ENCODE results near the gene ABCC5. TPM values are rescaled to one million over a fixed set of nuclear protein-coding genes. Genes with fewer than 3 reads are reported as not detected.

ABCC5 gene
- total RNA-seq, 1 donor from 2014 or later = 18.0 TPM

DNA sequence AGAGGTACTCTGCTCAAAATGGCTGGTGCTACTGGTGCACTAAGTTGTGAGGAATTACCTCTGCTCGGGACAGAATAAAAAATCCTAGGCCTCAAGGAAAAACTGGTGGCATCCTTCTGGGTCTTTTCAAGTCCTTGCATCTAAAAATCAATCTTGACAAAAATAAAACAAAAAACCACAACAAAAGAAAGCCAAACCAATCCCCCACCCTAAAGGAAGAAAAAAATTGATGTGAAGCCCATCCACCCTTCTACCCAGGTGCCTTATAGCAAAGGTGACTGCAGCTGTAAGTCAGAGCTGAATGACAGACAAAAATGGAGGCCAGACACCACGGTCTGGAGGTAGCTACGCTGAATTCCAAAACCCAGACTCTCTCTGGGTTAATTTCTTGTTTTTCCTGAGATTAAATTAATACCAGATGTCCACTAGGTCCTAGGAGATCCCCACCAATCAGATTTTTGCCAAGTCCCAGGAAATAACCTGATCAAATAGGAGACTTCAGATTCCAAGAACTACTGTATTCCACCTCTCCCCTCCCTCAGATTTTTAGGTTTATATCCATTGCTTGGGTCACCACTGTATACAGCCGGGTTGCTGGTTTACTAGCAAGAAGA, 33.5 kb downstream of the ABCC5 start:
- H3K27me3 Mint-ChIP-seq (ENCODE audit: insufficient read depth) = no peaks in the 10 kb centered on the region
- no peak overlapping the region for H3K4me3 Mint-ChIP-seq
- H3K27ac Mint-ChIP-seq = no peak overlapping the region
- intact Hi-C loops (cut with micrococcal nuclease) = no loop called here
- peaks cover 6% of the 10 kb centered on the region for H3K36me3 Mint-ChIP-seq (ENCODE audit: low read depth)
- no peaks in the 10 kb centered on the region for H3K9me3 Mint-ChIP-seq
- DNase-seq (ENCODE audit: low spot score) = no peak
- H3K4me1 Mint-ChIP-seq (ENCODE audit: low read depth) = no peaks in the 10 kb centered on the region

GRCh38 chr3:183981990-183982644, 35.6 kb downstream of the ABCC5 start:
- Mint-ChIP-seq H3K36me3 (ENCODE audit: low read depth) (peaks cover 6% of the 10 kb centered on the region), H3K9me3 (no peaks in the 10 kb centered on the region), H3K4me1 (ENCODE audit: low read depth) (no peaks in the 10 kb centered on the region), H3K4me3 (no peak overlapping the region), H3K27me3 (ENCODE audit: insufficient read depth) (no peaks in the 10 kb centered on the region), H3K27ac (no peak overlapping the region)
- intact Hi-C loops (cut with micrococcal nuclease) = no loop called here
- no peak for DNase-seq (ENCODE audit: low spot score)

GRCh38 chr3:183980403-183980802, 37.3 kb downstream of the ABCC5 start:
- H3K4me3 Mint-ChIP-seq = no peak overlapping the region
- H3K27ac Mint-ChIP-seq = no peak overlapping the region
- intact Hi-C loops (cut with micrococcal nuclease) = no loop called here
- H3K4me1 Mint-ChIP-seq (ENCODE audit: low read depth) = no peaks in the 10 kb centered on the region
- H3K36me3 Mint-ChIP-seq (ENCODE audit: low read depth) = peaks cover 13% of the 10 kb centered on the region
- no peaks in the 10 kb centered on the region for H3K27me3 Mint-ChIP-seq (ENCODE audit: insufficient read depth)
- DNase-seq (ENCODE audit: low spot score) = no peak
- H3K9me3 Mint-ChIP-seq = no peaks in the 10 kb centered on the region

- intact Hi-C loops (cut with micrococcal nuclease) = no loop called here
Measured at GRCh38 chr3:183975981-183976662, 41.6 kb downstream of the ABCC5 start.

DNA sequence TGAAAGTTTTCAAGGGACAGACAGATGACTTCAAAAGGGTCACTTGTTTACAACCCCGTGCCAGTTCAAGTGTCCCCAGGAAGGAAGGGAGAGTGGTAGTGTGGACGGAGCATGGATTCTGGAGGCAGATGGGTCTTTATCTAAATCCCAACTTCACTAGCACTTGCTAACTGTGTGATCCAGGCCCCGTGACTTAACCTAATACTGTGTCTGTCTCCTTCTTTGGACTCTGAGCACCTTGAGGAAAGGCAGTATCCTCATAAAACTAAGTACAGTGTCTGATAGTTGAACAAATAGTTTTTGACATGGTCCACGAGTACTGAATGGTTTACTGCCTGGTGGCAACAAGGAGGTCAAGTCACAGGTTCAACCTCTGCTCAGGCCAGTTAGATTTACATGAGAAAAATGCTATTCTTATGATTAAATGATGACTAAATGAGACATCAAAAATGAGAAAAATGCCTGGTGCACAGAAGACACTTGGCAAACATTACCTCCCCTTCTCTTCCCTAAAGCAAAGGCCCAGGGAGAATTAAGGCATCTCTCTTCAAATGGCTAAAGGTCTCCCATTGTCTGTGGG, 48.9 kb downstream of the ABCC5 start:
- intact Hi-C loops (cut with micrococcal nuclease) = no loop called here
- Mint-ChIP-seq H3K4me3 (no peak overlapping the region), H3K9me3 (no peaks in the 10 kb centered on the region), H3K27ac (no peak overlapping the region), H3K36me3 (ENCODE audit: low read depth) (peaks cover 6% of the 10 kb centered on the region), H3K27me3 (ENCODE audit: insufficient read depth) (no peaks in the 10 kb centered on the region), H3K4me1 (ENCODE audit: low read depth) (no peaks in the 10 kb centered on the region)
- no peak for DNase-seq (ENCODE audit: low spot score)

More at GRCh38 chr3:183975981-183976662, 41.6 kb downstream of the ABCC5 start:
- H3K9me3 Mint-ChIP-seq = no peaks in the 10 kb centered on the region
- no peaks in the 10 kb centered on the region for H3K27me3 Mint-ChIP-seq (ENCODE audit: insufficient read depth)
- H3K4me3 Mint-ChIP-seq = no peak overlapping the region
- no peak overlapping the region for H3K27ac Mint-ChIP-seq
- peaks cover 10% of the 10 kb centered on the region for H3K36me3 Mint-ChIP-seq (ENCODE audit: low read depth)
- no peaks in the 10 kb centered on the region for H3K4me1 Mint-ChIP-seq (ENCODE audit: low read depth)
- DNase-seq (ENCODE audit: low spot score) = no peak

- H3K27ac Mint-ChIP-seq = no peak overlapping the region
- no peak for DNase-seq (ENCODE audit: low spot score)
- no peaks in the 10 kb centered on the region for H3K27me3 Mint-ChIP-seq (ENCODE audit: insufficient read depth)
- no peaks in the 10 kb centered on the region for H3K9me3 Mint-ChIP-seq
- H3K36me3 Mint-ChIP-seq (ENCODE audit: low read depth) = peaks cover 5% of the 10 kb centered on the region
- intact Hi-C loops (cut with micrococcal nuclease) = no loop called here
- no peak overlapping the region for H3K4me3 Mint-ChIP-seq
- no peaks in the 10 kb centered on the region for H3K4me1 Mint-ChIP-seq (ENCODE audit: low read depth)
Measured at GRCh38 chr3:183967693-183968092, 50.0 kb downstream of the ABCC5 start.

DNA sequence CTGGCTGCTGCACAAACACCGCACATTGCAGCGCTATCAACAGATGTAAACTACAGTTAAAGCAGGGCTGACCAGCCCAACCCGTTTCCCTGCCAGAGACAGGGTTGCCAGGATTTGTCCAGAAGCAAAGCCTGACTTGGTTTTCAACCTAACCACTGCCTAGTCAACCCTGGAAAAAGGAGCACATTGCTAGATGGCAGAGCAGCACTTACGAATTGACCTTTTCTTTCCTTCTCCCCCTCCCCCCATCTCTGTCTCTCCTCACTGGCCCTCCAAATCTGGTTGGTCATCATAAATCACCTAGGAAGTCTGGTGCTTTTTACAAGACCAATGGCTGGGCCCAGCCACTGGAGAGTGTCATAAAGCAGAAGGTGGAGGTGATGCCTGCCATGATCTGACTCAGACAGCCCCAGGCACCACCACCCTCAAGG, 51.3 kb downstream of the ABCC5 start:
- intact Hi-C loops (cut with micrococcal nuclease) = no loop called here

DNA sequence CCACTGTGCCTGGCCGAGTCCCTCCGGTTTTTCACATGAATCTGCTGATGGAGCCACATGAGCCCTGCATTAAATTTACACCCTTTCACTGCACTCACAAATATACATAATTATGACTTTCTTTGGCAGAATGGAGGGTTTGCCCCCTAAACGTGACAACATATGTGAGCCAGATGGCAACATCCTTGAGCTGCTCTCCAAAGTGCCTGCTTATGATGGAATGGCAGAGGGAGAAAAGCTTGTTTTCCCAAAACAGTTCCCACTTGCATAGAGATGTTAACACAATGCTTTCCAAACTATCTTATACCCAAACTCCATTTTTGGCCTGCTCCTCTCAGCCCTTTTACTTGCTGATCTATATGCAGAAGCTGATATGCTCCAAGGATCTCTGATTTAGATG, 54.9 kb downstream of the ABCC5 start:
- H3K27ac Mint-ChIP-seq = no peak overlapping the region
- no peak for DNase-seq (ENCODE audit: low spot score)
- intact Hi-C loops (cut with micrococcal nuclease) = no loop called here
- no peaks in the 10 kb centered on the region for H3K27me3 Mint-ChIP-seq (ENCODE audit: insufficient read depth)
- no peak overlapping the region for H3K4me3 Mint-ChIP-seq
- H3K4me1 Mint-ChIP-seq (ENCODE audit: low read depth) = no peaks in the 10 kb centered on the region
- no peaks in the 10 kb centered on the region for H3K9me3 Mint-ChIP-seq
- H3K36me3 Mint-ChIP-seq (ENCODE audit: low read depth) = peaks cover 3% of the 10 kb centered on the region

More for the DNA sequence above, 51.3 kb downstream of the ABCC5 start:
- no peak overlapping the region for H3K4me3 Mint-ChIP-seq
- no peaks in the 10 kb centered on the region for H3K27me3 Mint-ChIP-seq (ENCODE audit: insufficient read depth)
- H3K27ac Mint-ChIP-seq = no peak overlapping the region
- H3K36me3 Mint-ChIP-seq (ENCODE audit: low read depth) = peaks cover 5% of the 10 kb centered on the region
- no peak for DNase-seq (ENCODE audit: low spot score)
- no peaks in the 10 kb centered on the region for H3K4me1 Mint-ChIP-seq (ENCODE audit: low read depth)
- H3K9me3 Mint-ChIP-seq = no peaks in the 10 kb centered on the region

DNA sequence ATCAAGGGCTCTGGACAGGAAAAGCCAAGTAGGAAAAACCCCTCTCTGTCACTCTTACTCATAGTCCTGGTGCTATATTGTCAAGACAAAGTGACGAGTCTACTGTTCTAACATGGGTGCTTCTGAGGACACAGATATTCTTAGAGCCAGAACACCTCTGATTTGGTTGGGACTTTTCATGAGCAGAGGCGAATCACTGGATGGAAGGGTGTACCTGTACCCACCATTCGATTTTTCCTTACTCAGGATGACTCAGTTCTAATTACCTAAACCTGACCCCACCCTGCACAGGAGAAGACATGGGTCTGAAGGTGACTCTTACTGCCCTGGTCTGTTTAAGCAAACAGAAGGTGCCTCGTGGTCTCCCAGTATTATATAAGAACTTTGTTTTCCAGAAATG, 58.5 kb downstream of the ABCC5 start:
- intact Hi-C loops (cut with micrococcal nuclease) = no loop called here
- H3K27ac Mint-ChIP-seq = no peak overlapping the region
- H3K27me3 Mint-ChIP-seq (ENCODE audit: insufficient read depth) = peaks cover 1% of the 10 kb centered on the region
- no peaks in the 10 kb centered on the region for H3K4me1 Mint-ChIP-seq (ENCODE audit: low read depth)
- H3K4me3 Mint-ChIP-seq = no peak overlapping the region
- peaks cover 1% of the 10 kb centered on the region for H3K36me3 Mint-ChIP-seq (ENCODE audit: low read depth)
- DNase-seq (ENCODE audit: low spot score) = no peak
- no peaks in the 10 kb centered on the region for H3K9me3 Mint-ChIP-seq

DNA sequence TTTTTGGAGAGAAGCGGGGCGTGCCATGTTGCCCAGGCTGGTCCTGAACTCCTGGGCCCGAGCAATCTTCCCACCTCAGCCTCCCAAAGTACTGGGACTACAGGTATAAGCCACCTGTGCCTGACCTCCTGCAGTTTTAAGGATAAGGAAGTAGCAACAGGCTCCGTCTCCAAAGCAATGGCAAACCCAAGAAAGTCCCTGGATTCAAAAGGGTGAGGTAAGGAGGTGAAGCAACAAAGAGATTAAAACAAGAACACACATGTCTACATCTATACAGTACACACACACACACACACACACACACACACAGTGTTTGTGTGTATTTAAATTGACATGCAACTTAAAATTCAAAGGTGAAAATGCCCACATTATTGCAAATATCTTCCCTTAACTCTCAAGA, 58.9 kb downstream of the ABCC5 start:
- no peak for DNase-seq (ENCODE audit: low spot score)
- intact Hi-C loops (cut with micrococcal nuclease) = no loop called here
- H3K4me3 Mint-ChIP-seq = no peak overlapping the region
- peaks cover 1% of the 10 kb centered on the region for H3K36me3 Mint-ChIP-seq (ENCODE audit: low read depth)
- peaks cover 1% of the 10 kb centered on the region for H3K27me3 Mint-ChIP-seq (ENCODE audit: insufficient read depth)
- H3K9me3 Mint-ChIP-seq = no peaks in the 10 kb centered on the region
- no peaks in the 10 kb centered on the region for H3K4me1 Mint-ChIP-seq (ENCODE audit: low read depth)
- no peak overlapping the region for H3K27ac Mint-ChIP-seq

DNA sequence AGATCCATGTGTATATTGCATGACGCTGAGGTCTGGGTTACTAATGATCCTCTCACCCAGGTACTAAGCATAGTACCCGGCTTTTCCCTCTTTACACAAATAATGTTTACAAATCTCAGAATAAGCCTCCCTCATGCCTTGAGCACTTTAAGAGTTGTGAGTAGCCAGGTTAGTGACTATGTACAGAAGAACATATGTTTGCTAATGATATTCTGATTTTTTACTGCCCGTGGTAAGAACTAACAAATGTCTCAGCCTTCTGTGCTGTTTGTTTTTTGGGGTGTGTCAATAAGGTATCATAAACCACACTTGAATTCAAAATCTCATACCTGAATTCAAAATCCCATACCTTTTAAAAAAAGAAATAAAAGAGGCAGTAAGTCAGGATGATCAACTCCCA, 59.5 kb downstream of the ABCC5 start:
- Mint-ChIP-seq H3K36me3 (ENCODE audit: low read depth) (peaks cover 1% of the 10 kb centered on the region), H3K4me1 (ENCODE audit: low read depth) (no peaks in the 10 kb centered on the region), H3K9me3 (no peaks in the 10 kb centered on the region), H3K4me3 (no peak overlapping the region), H3K27ac (no peak overlapping the region), H3K27me3 (ENCODE audit: insufficient read depth) (peaks cover 1% of the 10 kb centered on the region)
- no peak for DNase-seq (ENCODE audit: low spot score)
- intact Hi-C loops (cut with micrococcal nuclease) = no loop called here

GRCh38 chr3:183954875-183955274, 62.8 kb downstream of the ABCC5 start:
- Mint-ChIP-seq H3K4me3 (no peak overlapping the region), H3K27ac (no peak overlapping the region), H3K4me1 (ENCODE audit: low read depth) (no peaks in the 10 kb centered on the region), H3K9me3 (no peaks in the 10 kb centered on the region), H3K27me3 (ENCODE audit: insufficient read depth) (peaks cover 1% of the 10 kb centered on the region), H3K36me3 (ENCODE audit: low read depth) (no peaks in the 10 kb centered on the region)
- intact Hi-C loops (cut with micrococcal nuclease) = no loop called here
- DNase-seq (ENCODE audit: low spot score) = no peak

DNA sequence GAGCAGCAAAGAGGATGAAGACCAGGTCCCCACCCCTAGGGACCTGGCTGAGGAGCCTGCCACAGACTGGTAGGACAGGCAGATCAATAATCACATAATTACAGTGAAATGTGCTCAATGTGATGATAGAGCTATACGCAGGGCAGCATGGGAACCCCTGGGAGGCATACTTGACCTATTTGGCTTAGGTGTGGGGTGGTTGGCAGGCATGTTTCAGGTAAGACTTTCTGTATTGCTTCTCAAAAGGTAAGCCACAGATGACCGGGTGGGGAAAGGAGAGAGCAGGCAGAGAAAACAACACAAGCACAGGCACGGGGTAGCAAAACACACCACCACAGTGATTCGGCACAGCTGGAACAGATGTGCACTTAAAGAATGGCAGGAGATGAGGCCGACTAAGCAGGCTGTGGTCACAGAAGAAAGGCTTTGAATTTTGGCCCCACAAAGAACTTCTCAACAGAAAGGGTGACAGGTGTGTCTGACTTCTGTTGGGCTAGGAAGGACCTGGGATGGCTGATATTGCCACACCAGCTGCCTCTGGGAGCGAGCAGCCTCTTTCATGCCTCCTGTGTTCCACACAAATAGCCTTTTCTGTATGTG, 64.1 kb downstream of the ABCC5 start:
- Mint-ChIP-seq H3K4me3 (no peak overlapping the region), H3K27ac (no peak overlapping the region), H3K27me3 (ENCODE audit: insufficient read depth) (peaks cover 1% of the 10 kb centered on the region), H3K4me1 (ENCODE audit: low read depth) (no peaks in the 10 kb centered on the region), H3K9me3 (no peaks in the 10 kb centered on the region), H3K36me3 (ENCODE audit: low read depth) (no peaks in the 10 kb centered on the region)
- intact Hi-C loops (cut with micrococcal nuclease) = no loop called here
- DNase-seq (ENCODE audit: low spot score) = no peak
